Measurements from ENCODE around the gene MEF2B.
"Not testable (repeated sequence)": the region's sequence is repeated elsewhere in the genome, so short reads cannot be mapped to it uniquely, and the experiment has no call there.

Gene MEF2B

GRCh38 chr19:19149435-19149834 is 20.6 kb downstream of the MEF2B start:
- Mint-ChIP-seq H3K9me3 (no peaks in the 10 kb centered on the region), H3K4me3 (no peak overlapping the region), H3K4me1 (peaks cover 8% of the 10 kb centered on the region), H3K27me3 (no peaks in the 10 kb centered on the region), H3K27ac (no peak overlapping the region)
- no peak for DNase-seq
- no peak for ATAC-seq

- H3K27ac Mint-ChIP-seq, ATAC-seq, DNase-seq, H3K4me1 Mint-ChIP-seq, H3K9me3 Mint-ChIP-seq, H3K27me3 Mint-ChIP-seq, H3K4me3 Mint-ChIP-seq: not testable (repeated sequence)
Measured at GRCh38 chr19:19148504-19148903, 21.6 kb downstream of the MEF2B start.

GRCh38 chr19:19147344-19147743 is 22.7 kb downstream of the MEF2B start:
- no peak overlapping the region for H3K4me3 Mint-ChIP-seq
- ATAC-seq (no peak), DNase-seq (no peak)
- no peaks in the 10 kb centered on the region for H3K9me3 Mint-ChIP-seq
- no peaks in the 10 kb centered on the region for H3K27me3 Mint-ChIP-seq
- H3K27ac Mint-ChIP-seq, result no peak overlapping the region
- peaks cover 8% of the 10 kb centered on the region for H3K4me1 Mint-ChIP-seq

GRCh38 chr19:19146865-19147264 is 23.2 kb downstream of the MEF2B start:
- no peak for ATAC-seq

DNA sequence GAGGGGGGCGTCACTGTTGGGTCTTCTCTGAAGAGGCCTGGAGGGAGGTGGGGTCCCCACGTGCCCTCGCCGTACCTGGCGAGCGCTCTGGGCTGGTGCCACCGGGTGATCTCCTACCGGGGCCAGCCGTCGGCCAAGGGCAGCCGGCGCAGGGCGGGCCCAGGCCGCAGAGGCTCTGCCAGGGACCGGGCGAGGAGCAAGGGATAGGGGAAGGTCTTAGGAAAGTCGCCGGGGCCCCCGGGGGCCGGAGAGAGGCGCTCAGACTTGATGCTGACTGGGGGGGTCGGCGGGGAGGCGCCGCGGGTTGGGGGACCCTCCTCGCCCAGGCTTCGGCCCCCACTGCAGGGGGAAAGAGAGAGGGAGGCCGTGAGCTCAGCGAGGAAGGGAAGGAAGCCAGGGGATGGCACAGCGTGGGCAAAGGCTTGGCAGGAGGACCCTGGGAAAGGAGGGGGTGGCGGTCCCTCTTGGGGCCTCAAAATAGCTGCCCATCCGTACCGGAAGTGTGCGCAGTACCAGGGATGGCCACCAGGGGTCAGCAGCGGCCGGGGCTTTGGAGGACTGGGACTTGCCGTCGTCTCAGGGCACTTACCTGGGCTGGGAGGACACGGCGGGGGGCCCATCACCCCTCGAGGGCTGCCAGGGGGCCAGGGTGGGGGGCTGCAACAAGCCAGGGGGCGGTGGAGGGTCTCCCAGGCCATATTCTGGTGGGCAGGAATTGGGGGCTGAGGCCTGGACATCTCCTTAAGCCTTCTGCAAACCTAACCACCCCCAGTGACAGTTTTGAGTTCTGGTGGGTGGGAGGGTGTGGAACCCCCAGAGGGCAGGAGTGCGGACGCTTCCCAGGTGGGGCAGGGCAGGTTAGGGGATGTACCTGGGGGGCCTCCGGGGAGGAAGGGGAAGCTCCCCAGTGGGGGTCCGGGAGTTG is 24.1 kb downstream of the MEF2B start:
- Mint-ChIP-seq H3K9me3 (no peaks in the 10 kb centered on the region), H3K4me1 (peaks cover 8% of the 10 kb centered on the region), H3K4me3 (no peak overlapping the region), H3K27ac (peak overlapping the region; percentile 84 to 90), H3K27me3 (no peaks in the 10 kb centered on the region)
- ATAC-seq (peak; percentile 81), DNase-seq (peak; percentile 87 to 89)

More at GRCh38 chr19:19146865-19147264, 23.2 kb downstream of the MEF2B start:
- Mint-ChIP-seq H3K4me1 (peaks cover 8% of the 10 kb centered on the region), H3K4me3 (no peak overlapping the region), H3K27ac (peak overlapping the region in 1 of 2 donors; percentile 87), H3K27me3 (no peaks in the 10 kb centered on the region), H3K9me3 (no peaks in the 10 kb centered on the region)
- no peak for DNase-seq

- Mint-ChIP-seq H3K27me3 (no peaks in the 10 kb centered on the region), H3K27ac (peak overlapping the region; percentile 61 to 90), H3K9me3 (no peaks in the 10 kb centered on the region), H3K4me3 (no peak overlapping the region), H3K4me1 (peaks cover 8% of the 10 kb centered on the region)
- DNase-seq, result no peak
- peak; percentile 35 for ATAC-seq
Measured at GRCh38 chr19:19145281-19145680, 24.8 kb downstream of the MEF2B start.

DNA sequence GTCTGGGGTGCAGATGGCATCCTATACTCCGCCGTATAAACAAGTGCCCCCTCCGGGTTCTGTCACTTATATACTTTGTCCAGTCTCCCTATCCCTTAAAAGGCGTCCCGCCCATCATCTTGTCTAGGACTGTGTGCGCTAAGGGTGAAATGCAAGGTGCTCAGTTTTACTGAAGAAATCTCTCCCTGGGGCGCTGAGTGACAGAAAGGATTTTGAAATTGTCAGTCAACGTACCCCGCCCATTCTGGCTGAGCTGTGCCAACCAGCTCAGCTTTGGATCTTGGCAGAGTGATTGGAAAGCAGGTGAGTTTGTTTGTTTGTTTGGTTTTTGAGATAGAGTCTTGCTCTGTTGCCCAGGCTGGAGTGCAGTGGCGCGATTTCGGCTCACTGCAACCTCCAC is 27.7 kb downstream of the MEF2B start:
- DNase-seq (no peak), ATAC-seq (no peak)
- Mint-ChIP-seq H3K27me3 (no peaks in the 10 kb centered on the region), H3K27ac (no peak overlapping the region), H3K4me1 (peaks cover 30% of the 10 kb centered on the region), H3K4me3 (no peak overlapping the region), H3K9me3 (no peaks in the 10 kb centered on the region)

- no peak for DNase-seq
- no peak overlapping the region for H3K4me3 Mint-ChIP-seq
- ATAC-seq, result no peak
- H3K27ac Mint-ChIP-seq, result no peak overlapping the region
- H3K9me3 Mint-ChIP-seq, result no peaks in the 10 kb centered on the region
- no peaks in the 10 kb centered on the region for H3K27me3 Mint-ChIP-seq
- peaks cover 30% of the 10 kb centered on the region for H3K4me1 Mint-ChIP-seq
Measured at GRCh38 chr19:19140476-19140875, 29.6 kb downstream of the MEF2B start.

GRCh38 chr19:19139876-19140229 is 30.2 kb downstream of the MEF2B start:
- Mint-ChIP-seq H3K4me1 (peaks cover 36% of the 10 kb centered on the region), H3K9me3 (no peaks in the 10 kb centered on the region), H3K4me3 (no peak overlapping the region), H3K27ac (peak overlapping the region in 1 of 2 donors; percentile 80), H3K27me3 (no peaks in the 10 kb centered on the region)
- DNase-seq (no peak), ATAC-seq (no peak)

DNA sequence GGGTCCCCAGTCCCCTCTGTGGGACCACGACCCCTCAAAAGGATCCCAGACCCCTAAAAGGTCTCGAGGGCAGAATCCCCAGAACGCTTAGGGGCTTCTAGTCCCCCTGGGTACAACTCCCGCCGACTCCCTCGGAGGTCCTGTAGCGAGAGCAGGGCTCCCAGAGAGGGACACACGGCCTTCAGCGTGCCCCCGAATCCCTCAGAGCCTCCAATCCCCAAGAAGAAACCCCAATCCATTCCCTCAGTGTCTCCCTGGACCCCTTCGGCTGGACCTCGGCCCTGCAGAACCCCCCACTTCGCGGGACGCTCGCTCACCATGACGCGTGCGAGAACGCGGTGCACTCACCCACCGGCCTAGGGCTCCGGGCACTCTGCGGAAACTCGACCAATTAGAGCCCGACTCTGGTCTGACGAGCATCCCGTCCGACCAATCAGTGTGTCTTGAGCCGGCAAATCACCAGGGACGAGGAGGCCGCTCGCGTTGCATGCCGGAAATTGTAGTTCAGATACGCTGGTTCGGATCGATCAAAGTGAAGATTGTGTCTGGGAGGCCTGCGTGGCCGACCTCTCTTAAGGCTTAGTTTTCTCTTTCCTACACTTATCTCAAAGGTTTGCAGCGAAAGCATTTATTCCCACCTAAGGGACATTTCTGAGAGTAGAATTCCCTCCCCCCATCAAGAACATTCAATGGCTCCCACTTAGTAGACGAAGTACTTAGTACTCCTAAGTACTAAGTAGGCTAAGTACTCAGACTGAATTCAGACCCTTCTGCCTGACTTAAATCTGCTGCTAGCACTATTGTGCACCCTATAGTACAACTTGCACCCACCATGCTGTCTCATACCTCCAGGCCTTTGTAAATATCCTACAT is 31.7 kb downstream of the MEF2B start, which contains the start of gene TMEM161A:
Gene TMEM161A, minus strand, starts transcription at position 370 of the 873 bp plus-strand sequence. Its CDS starts 50 bp downstream, at position 320.
- H3K27ac Mint-ChIP-seq, result peak within 1 kb of the TSS; percentile 98 to 99
- H3K27me3 Mint-ChIP-seq, result no peaks in the 10 kb centered on the region
- H3K4me3 Mint-ChIP-seq, result peak within 1 kb of the TSS; percentile 97 to 99
- H3K4me1 Mint-ChIP-seq, result peaks cover 41% of the 10 kb centered on the region
- DNase-seq, result peak; percentile 96 to 98
- H3K9me3 Mint-ChIP-seq, result no peaks in the 10 kb centered on the region
- ATAC-seq, result peak; percentile 100

- Mint-ChIP-seq H3K9me3 (peaks cover 0 to 4% of the 10 kb centered on the region in 2 donors), H3K27ac (peak overlapping the region; percentile 98 to 99), H3K4me1 (peaks cover 41% of the 10 kb centered on the region), H3K4me3 (peak overlapping the region; percentile 97 to 99), H3K27me3 (no peaks in the 10 kb centered on the region)
- ATAC-seq, result peak; percentile 2
- no peak for DNase-seq
Measured at GRCh38 chr19:19137556-19138108, 32.4 kb downstream of the MEF2B start.

DNA sequence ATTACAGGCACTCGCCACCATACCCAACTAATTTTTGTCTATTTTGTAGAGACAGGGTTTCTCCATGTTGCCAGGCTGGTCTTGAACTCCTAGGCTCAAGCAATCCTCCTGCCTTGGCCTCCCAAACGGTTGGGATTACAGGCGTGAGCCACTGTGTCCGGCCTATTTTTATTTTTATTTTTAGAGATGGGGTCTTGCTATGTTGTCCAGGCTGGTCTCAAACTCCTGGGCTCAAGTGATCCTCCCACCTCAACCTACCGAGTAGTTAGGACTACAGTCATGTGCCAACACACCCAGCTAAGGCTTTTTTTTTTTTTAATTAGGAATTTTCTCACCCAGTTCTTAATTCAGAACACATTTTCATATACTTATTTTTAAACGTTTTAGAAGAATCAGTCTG is 34.4 kb downstream of the MEF2B start:
- H3K27me3 Mint-ChIP-seq, result not testable (repeated sequence)

DNA sequence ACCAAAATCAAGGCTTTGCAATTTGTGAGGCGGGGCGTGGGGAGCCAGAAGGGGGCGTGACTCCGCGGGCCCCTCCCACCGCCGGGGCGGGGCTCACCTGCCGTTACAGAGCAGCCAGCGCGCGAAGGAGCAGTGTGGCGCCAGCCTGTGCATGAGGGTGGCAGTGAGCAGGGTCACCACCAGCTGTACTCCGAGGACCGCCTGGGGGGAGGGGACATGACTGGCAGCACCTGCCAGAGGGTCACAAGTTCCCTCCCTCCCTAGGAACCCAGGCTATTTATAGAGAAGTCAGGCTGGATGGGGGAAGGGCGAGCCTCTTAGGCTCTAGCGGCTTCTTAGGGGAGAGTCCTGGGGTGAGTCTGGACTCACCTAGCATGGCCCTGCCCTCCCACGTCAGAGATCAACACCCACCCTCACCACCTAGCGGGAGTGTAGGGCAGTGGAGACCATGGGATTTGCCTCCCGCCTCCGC is 35.3 kb downstream of the MEF2B start:
- DNase-seq (peak in 1 of 2 donors; percentile 30), ATAC-seq (no peak)
- Mint-ChIP-seq H3K27ac (no peak overlapping the region), H3K27me3 (no peaks in the 10 kb centered on the region), H3K4me3 (peak overlapping the region in 1 of 2 donors; percentile 54), H3K4me1 (peaks cover 38% of the 10 kb centered on the region), H3K9me3 (peaks cover 5 to 13% of the 10 kb centered on the region in 2 donors)

More for the DNA sequence above, 34.4 kb downstream of the MEF2B start:
- DNase-seq, H3K4me3 Mint-ChIP-seq, H3K27ac Mint-ChIP-seq, ATAC-seq: not testable (repeated sequence)
- Mint-ChIP-seq H3K9me3 (peaks cover 5 to 13% of the 10 kb centered on the region in 2 donors), H3K4me1 (peaks cover 41% of the 10 kb centered on the region)

DNA sequence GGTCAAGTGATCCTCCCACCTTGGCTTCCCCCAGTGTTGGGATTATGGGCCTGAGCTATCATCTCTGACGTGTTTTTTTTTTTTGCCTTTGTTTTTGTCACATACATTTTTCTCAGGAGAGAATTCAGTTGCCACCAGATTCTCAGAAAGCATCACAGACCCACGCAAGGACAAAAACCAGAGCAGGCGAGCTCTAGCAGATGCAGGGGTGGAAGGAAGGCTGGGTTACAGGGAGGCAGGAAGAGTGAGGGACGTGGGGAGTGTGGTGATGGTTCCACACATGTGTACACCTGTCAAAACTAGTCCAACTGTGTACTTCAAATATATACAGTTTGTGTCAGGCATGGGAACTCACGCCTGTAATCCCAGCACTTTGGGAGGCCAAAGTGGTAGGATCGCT is 36.1 kb downstream of the MEF2B start:
- no peak for ATAC-seq
- DNase-seq, result no peak
- no peaks in the 10 kb centered on the region for H3K27me3 Mint-ChIP-seq
- H3K27ac Mint-ChIP-seq, result no peak overlapping the region
- H3K4me3 Mint-ChIP-seq, result no peak overlapping the region
- H3K4me1 Mint-ChIP-seq, result peaks cover 34% of the 10 kb centered on the region
- H3K9me3 Mint-ChIP-seq, result peaks cover 5 to 13% of the 10 kb centered on the region in 2 donors

- Mint-ChIP-seq H3K4me1 (peaks cover 24% of the 10 kb centered on the region), H3K4me3 (no peak overlapping the region), H3K27me3 (no peaks in the 10 kb centered on the region), H3K9me3 (peaks cover 5 to 13% of the 10 kb centered on the region in 2 donors), H3K27ac (peak overlapping the region in 1 of 2 donors; percentile 27)
- no peak for ATAC-seq
- no peak for DNase-seq
Measured at GRCh38 chr19:19132912-19133311, 37.2 kb downstream of the MEF2B start.

Data from stimulated activated naive CD8-positive, alpha-beta T cell treated with anti-CD3 and anti-CD28 coated beads, Interleukin-15, amount 100 ng/mL, for 72 hours (primary cell).